Suprapubic skin (tissue), 4 donors: ENCODE data around the gene SLC35E4. TPM values are rescaled to one million over a fixed set of nuclear protein-coding genes. Genes with fewer than 3 reads are reported as not detected.

Source experiments
- DNase-seq, 2 donors: peaks; one replicate each; pipeline ENCODE4 v3.0.0-alpha.2; 2019; ENCODE audit warnings: low spot score in 2 of 2
- H3K27ac ChIP-seq: fragments of 200-600 bp; sonication (generic); one replicate; pipeline ENCODE4 v1.5.1; 2019
- H3K27me3 ChIP-seq: fragments of 200-600 bp; sonication (generic); one replicate; pipeline ENCODE4 v1.5.1; 2019
- H3K36me3 ChIP-seq: fragments of 200-600 bp; sonication (generic); one replicate; pipeline ENCODE4 v1.5.1; 2019
- H3K4me1 ChIP-seq: fragments of 200-600 bp; sonication (generic); one replicate; pipeline ENCODE4 v1.5.1; 2019
- H3K4me3 ChIP-seq: fragments of 200-600 bp; sonication (generic); one replicate; pipeline ENCODE4 v1.5.1; 2019; ENCODE audit warnings: mild to moderate bottlenecking
- H3K9me3 ChIP-seq: fragments of 200-600 bp; sonication (generic); one replicate; pipeline ENCODE4 v1.5.1; 2019
- CTCF ChIP-seq, 2 donors: fragments of 200-600 bp in 1 of 2; fragments of 450-650 bp in 1 of 2; sonication (generic) in 1 of 2; IDR thresholded peaks; one replicate each; pipeline ENCODE4 v1.5.1; 2016 to 2019; ENCODE audit warnings: antibody characterized with exemption in 2 of 2, mild to moderate bottlenecking in 1 of 2, moderate library complexity in 1 of 2
- EP300 ChIP-seq: sonication (generic); formaldehyde crosslinking; IDR thresholded peaks from one replicate; pipeline ENCODE4 v1.6.1; 2017; ENCODE audit warnings: antibody characterized with exemption
- POLR2A ChIP-seq, 2 donors: fragments of 450-650 bp; IDR thresholded peaks; one replicate each; pipeline ENCODE4 v1.6.1; 2017; ENCODE audit warnings: antibody characterized with exemption in 2 of 2, mild to moderate bottlenecking in 2 of 2, moderate library complexity in 2 of 2
- POLR2AphosphoS5 ChIP-seq, 3 donors: sonication (generic); formaldehyde crosslinking; IDR thresholded peaks; one replicate each; pipeline ENCODE4 v1.6.1; 2017; ENCODE audit warnings: antibody characterized with exemption in 3 of 3
- whole genome bisulfite sequencing: methylation state at CpG from one replicate; pipeline ENCODE4 v1.1.5; 2018; 5-methylcytosine and 5-hydroxymethylcytosine counted together
- total RNA-seq, 4 donors: library from RNA; depleted of rRNA; stranded (reverse); fragments of >200 nt; gene quantifications; one replicate each; pipeline ENCODE4 v1.1.0, GENCODE V29; 2016

SLC35E4 gene
- total RNA-seq, 4 donors from 2014 or later: 17.0 to 20.3 (median 18.8) TPM

DNA sequence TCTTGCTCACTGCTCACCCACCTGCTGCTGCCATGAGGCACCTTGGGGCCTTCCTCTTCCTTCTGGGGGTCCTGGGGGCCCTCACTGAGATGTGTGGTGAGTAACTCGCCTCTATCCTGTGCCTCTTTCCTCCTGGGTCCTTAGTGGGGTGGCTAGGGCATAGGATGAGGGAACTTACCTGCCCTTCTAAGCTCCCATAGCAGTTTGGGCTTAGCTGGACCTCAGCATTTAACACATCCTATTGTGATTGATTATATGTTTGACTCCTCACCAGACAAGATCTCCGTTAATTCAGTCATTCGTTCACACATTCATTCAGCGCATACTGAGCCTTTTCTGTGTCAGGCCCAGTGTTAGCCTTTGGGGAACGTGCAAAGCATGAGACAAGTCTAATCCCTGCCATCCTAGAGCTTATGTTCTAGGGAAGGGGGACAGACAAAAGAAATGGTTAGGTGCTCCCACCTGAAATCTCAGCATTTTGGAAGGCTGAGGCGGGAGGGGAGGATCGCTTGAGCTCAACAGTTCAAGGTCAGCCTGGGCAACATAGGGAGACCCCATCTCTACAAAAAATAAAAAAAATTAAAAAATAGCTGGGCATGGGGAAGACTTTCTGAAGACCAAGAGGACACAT lies 28.2 kb upstream of the SLC35E4 start:
- Histone ChIP-seq H3K4me1 (peaks cover 48% of the 10 kb centered on the region), H3K27me3 (no peaks in the 10 kb centered on the region), H3K4me3 (peak overlapping the region; percentile 73), H3K9me3 (no peaks in the 10 kb centered on the region), H3K27ac (peak overlapping the region; percentile 75), H3K36me3 (peaks cover 7% of the 10 kb centered on the region)
- WGBS: 77% methylated on average over 6 of the region's 7 CpGs
- no peak for DNase-seq
- TF ChIP-seq POLR2A (IDR thresholded peaks at IDR 0.05): peak in 1 of 2 donors; percentile 4
- TF ChIP-seq CTCF (IDR thresholded peaks at IDR 0.05): no peak
- TF ChIP-seq POLR2AphosphoS5 (IDR thresholded peaks at IDR 0.05): no peak

DNA sequence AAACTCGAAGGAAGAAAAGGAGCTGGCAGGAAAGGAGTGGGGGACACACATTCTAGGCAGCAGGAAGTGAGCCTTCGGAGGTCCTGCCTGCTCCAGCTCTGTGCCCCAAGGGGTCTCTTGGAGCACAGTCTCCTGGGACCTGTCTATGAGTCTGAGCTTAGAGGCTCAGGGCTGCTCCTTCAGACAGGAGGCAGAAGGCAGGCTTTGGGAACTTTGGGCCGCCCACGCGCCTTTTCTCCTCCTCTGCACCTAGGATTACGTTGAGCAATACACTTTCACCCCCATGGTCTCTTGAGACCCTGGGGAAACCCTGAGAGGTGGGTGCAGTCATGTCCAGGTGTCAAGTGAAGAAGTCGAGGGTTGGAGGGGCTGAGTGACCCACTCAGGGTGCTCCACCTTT lies 27.6 kb upstream of the SLC35E4 start:
- Histone ChIP-seq H3K27ac (peak overlapping the region; percentile 75), H3K9me3 (no peaks in the 10 kb centered on the region), H3K4me3 (peak overlapping the region; percentile 73), H3K27me3 (no peaks in the 10 kb centered on the region), H3K4me1 (peaks cover 48% of the 10 kb centered on the region), H3K36me3 (peaks cover 9% of the 10 kb centered on the region)
- 88% methylated on average over 7 of the region's 7 CpGs for WGBS
- DNase-seq: no peak
- TF ChIP-seq CTCF (IDR thresholded peaks at IDR 0.05): no peak
- no peak for TF ChIP-seq POLR2AphosphoS5 (IDR thresholded peaks at IDR 0.05)
- no peak for TF ChIP-seq POLR2A (IDR thresholded peaks at IDR 0.05)

- WGBS: 53% methylated on average over 17 of the region's 17 CpGs
- Histone ChIP-seq H3K9me3 (no peaks in the 10 kb centered on the region), H3K27me3 (no peaks in the 10 kb centered on the region), H3K27ac (peak overlapping the region; percentile 32), H3K36me3 (peaks cover 21% of the 10 kb centered on the region), H3K4me1 (peaks cover 48% of the 10 kb centered on the region), H3K4me3 (peak overlapping the region; percentile 8)
- no peak for DNase-seq
- TF ChIP-seq POLR2A (IDR thresholded peaks at IDR 0.05): no peak
Measured at GRCh38 chr22:30609260-30610185, 26.1 kb upstream of the SLC35E4 start.

- WGBS: 81% methylated on average over 6 of the region's 7 CpGs
- H3K4me1 ChIP-seq: peaks cover 48% of the 10 kb centered on the region
Measured at GRCh38 chr22:30610299-30610698, 25.3 kb upstream of the SLC35E4 start.

DNA sequence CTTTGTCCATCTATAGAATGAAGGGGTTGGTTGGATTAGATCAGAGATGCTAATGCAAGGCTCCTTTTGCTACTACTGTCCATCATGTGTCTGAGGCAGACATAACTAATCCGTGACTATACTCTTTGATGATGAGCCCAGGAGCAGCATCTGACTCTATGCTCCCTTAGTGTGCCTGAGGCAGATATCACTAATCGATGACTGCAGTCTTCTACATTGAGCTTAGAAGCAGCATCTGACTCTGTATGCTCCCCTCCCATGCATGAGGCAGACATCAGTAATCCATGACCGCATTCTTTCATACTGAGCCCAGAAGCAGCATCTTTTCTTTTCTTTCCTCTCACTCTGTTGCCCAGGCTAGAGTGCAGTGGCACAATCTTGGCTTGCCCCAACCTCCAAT lies 24.4 kb upstream of the SLC35E4 start:
- no peak overlapping the region for H3K4me3 ChIP-seq
- H3K9me3 ChIP-seq: no peaks in the 10 kb centered on the region
- DNase-seq: no peak
- peaks cover 39% of the 10 kb centered on the region for H3K4me1 ChIP-seq
- H3K27me3 ChIP-seq: no peaks in the 10 kb centered on the region
- peaks cover 27% of the 10 kb centered on the region for H3K36me3 ChIP-seq
- TF ChIP-seq POLR2A (IDR thresholded peaks at IDR 0.05) (no peak), CTCF (IDR thresholded peaks at IDR 0.05) (no peak), EP300 (no peak), POLR2AphosphoS5 (IDR thresholded peaks at IDR 0.05) (no peak)
- WGBS: 91% methylated on average over 3 of the region's 3 CpGs
- H3K27ac ChIP-seq: no peak overlapping the region

More at GRCh38 chr22:30610299-30610698, 25.3 kb upstream of the SLC35E4 start:
- H3K36me3 ChIP-seq: peaks cover 25% of the 10 kb centered on the region
- H3K9me3 ChIP-seq: no peaks in the 10 kb centered on the region
- no peak overlapping the region for H3K27ac ChIP-seq
- H3K27me3 ChIP-seq: no peaks in the 10 kb centered on the region
- DNase-seq: no peak
- TF ChIP-seq POLR2AphosphoS5 (IDR thresholded peaks at IDR 0.05): no peak
- no peak overlapping the region for H3K4me3 ChIP-seq

- DNase-seq: no peak
- Histone ChIP-seq H3K27ac (no peak overlapping the region), H3K4me1 (peaks cover 24% of the 10 kb centered on the region), H3K27me3 (no peaks in the 10 kb centered on the region), H3K4me3 (no peak overlapping the region), H3K36me3 (peaks cover 35% of the 10 kb centered on the region), H3K9me3 (no peaks in the 10 kb centered on the region)
- TF ChIP-seq POLR2A (IDR thresholded peaks at IDR 0.05) (no peak), POLR2AphosphoS5 (IDR thresholded peaks at IDR 0.05) (no peak), EP300 (no peak), CTCF (IDR thresholded peaks at IDR 0.05) (no peak)
- WGBS: 95% methylated on average over 7 of the region's 8 CpGs
Measured at GRCh38 chr22:30612789-30613188, 22.8 kb upstream of the SLC35E4 start.
